Right atrium auricular region (tissue), 2 donors: Measurements from ENCODE around the gene FRRS1L. TPM values are rescaled to one million over a fixed set of nuclear protein-coding genes. Genes with fewer than 3 reads are reported as not detected.
"Not testable (repeated sequence)": the region's sequence is repeated elsewhere in the genome, so short reads cannot be mapped to it uniquely, and the experiment has no call there.

ENCODE experiments used
- DNase-seq: peaks from one replicate; pipeline ENCODE4 v3.0.0-alpha.2; 2019; ENCODE audit warnings: low spot score
- H3K27ac ChIP-seq, 2 donors: fragments of 200-600 bp; sonication (generic); 1 replicate in 1 of 2; 2 replicates in 1 of 2; pipeline ENCODE4 v1.5.1; 2016 to 2019
- H3K27me3 ChIP-seq, 2 donors: fragments of 200-600 bp; sonication (generic); one replicate each; pipeline versions ENCODE4 v1.5.1 to v1.6.0; 2017 to 2019
- H3K36me3 ChIP-seq: fragments of 200-600 bp; sonication (generic); one replicate; pipeline ENCODE4 v1.5.1; 2016
- H3K4me1 ChIP-seq, 2 donors: fragments of 200-600 bp; sonication (generic); one replicate each; pipeline versions ENCODE4 v1.5.1 to v1.6.0; 2017 to 2019
- H3K4me3 ChIP-seq, 2 donors: fragments of 200-600 bp; sonication (generic); 1 replicate in 1 of 2; 2 replicates in 1 of 2; pipeline ENCODE4 v1.5.1; 2017 to 2019; ENCODE audit warnings: mild to moderate bottlenecking in 1 of 2, moderate library complexity in 1 of 2
- H3K9me3 ChIP-seq, 2 donors: fragments of 200-600 bp; sonication (generic); one replicate each; pipeline ENCODE4 v1.5.1; 2019
- CTCF ChIP-seq, 2 donors: fragments of 200-600 bp; sonication (generic); IDR thresholded peaks; one replicate each; pipeline ENCODE4 v1.5.1; 2019; ENCODE audit warnings: antibody characterized with exemption in 2 of 2
- total RNA-seq, 2 donors: library from RNA; depleted of rRNA; stranded (reverse); fragments of >200 nt; gene quantifications; one replicate each; pipeline ENCODE4 v1.1.0, GENCODE V29; 2016

FRRS1L gene
- total RNA-seq, 2 donors from 2014 or later = 4.3 to 7.5 TPM

- no peaks in the 10 kb centered on the region for H3K9me3 ChIP-seq
- H3K36me3 ChIP-seq = no peaks in the 10 kb centered on the region
- no peak overlapping the region for H3K27ac ChIP-seq
- TF ChIP-seq CTCF (IDR thresholded peaks at IDR 0.05) = no peak
- no peaks in the 10 kb centered on the region for H3K4me1 ChIP-seq
- no peaks in the 10 kb centered on the region for H3K27me3 ChIP-seq
- no peak overlapping the region for H3K4me3 ChIP-seq
- no peak for DNase-seq
Measured at GRCh38 chr9:109138421-109138820, 28.6 kb downstream of the FRRS1L start.

GRCh38 chr9:109134167-109134578, 32.9 kb downstream of the FRRS1L start:
- no peak for DNase-seq
- Histone ChIP-seq H3K27ac (no peak overlapping the region), H3K4me3 (no peak overlapping the region), H3K4me1 (no peaks in the 10 kb centered on the region), H3K36me3 (no peaks in the 10 kb centered on the region), H3K9me3 (no peaks in the 10 kb centered on the region), H3K27me3 (no peaks in the 10 kb centered on the region)
- TF ChIP-seq CTCF (IDR thresholded peaks at IDR 0.05) = no peak

- H3K27me3 ChIP-seq = no peaks in the 10 kb centered on the region
- no peak overlapping the region for H3K27ac ChIP-seq
- no peaks in the 10 kb centered on the region for H3K4me1 ChIP-seq
- no peak overlapping the region for H3K4me3 ChIP-seq
- TF ChIP-seq CTCF (IDR thresholded peaks at IDR 0.05) = no peak
- H3K9me3 ChIP-seq = no peaks in the 10 kb centered on the region
- DNase-seq = no peak
- H3K36me3 ChIP-seq = no peaks in the 10 kb centered on the region
Measured at GRCh38 chr9:109133533-109133932, 33.5 kb downstream of the FRRS1L start.

GRCh38 chr9:109132567-109133021, 34.5 kb downstream of the FRRS1L start:
- no peak for TF ChIP-seq CTCF (IDR thresholded peaks at IDR 0.05)

GRCh38 chr9:109129470-109130197, 37.4 kb downstream of the FRRS1L start:
- Histone ChIP-seq H3K36me3 (no peaks in the 10 kb centered on the region), H3K9me3 (no peaks in the 10 kb centered on the region), H3K27me3 (no peaks in the 10 kb centered on the region), H3K4me3 (no peak overlapping the region), H3K4me1 (no peaks in the 10 kb centered on the region), H3K27ac (no peak overlapping the region)
- TF ChIP-seq CTCF (IDR thresholded peaks at IDR 0.05) = no peak
- no peak for DNase-seq

More at GRCh38 chr9:109132567-109133021, 34.5 kb downstream of the FRRS1L start:
- no peak for DNase-seq
- Histone ChIP-seq H3K4me1 (no peaks in the 10 kb centered on the region), H3K9me3 (no peaks in the 10 kb centered on the region), H3K4me3 (no peak overlapping the region), H3K36me3 (no peaks in the 10 kb centered on the region), H3K27me3 (no peaks in the 10 kb centered on the region), H3K27ac (no peak overlapping the region)

GRCh38 chr9:109126671-109127070, 40.4 kb downstream of the FRRS1L start:
- not testable (repeated sequence) for H3K27ac ChIP-seq, H3K4me3 ChIP-seq, H3K27me3 ChIP-seq, H3K4me1 ChIP-seq, DNase-seq, H3K36me3 ChIP-seq, H3K9me3 ChIP-seq
